Dendritic cell treated with granulocyte-macrophage colony-stimulating factor and Interleukin-4, amounts not matched to agents 40 ng/mL and 50 ng/mL, for 4 days (primary cell): ENCODE results near the gene RBM41.
"Not testable (repeated sequence)": the region's sequence is repeated elsewhere in the genome, so short reads cannot be mapped to it uniquely, and the experiment has no call there.

ENCODE experiments used
- H3K27ac Mint-ChIP-seq: one replicate; pipeline ENCODE4 v1.8.0; 2022; ENCODE audit warnings: mild to moderate bottlenecking, mixed read lengths
- H3K27me3 Mint-ChIP-seq: one replicate; pipeline ENCODE4 v1.8.0; 2022; ENCODE audit warnings: mild to moderate bottlenecking, mixed read lengths
- H3K36me3 Mint-ChIP-seq: one replicate; pipeline ENCODE4 v1.8.0; 2022; ENCODE audit warnings: low read depth, mixed read lengths
- H3K4me1 Mint-ChIP-seq: one replicate; pipeline ENCODE4 v1.8.0; 2022; ENCODE audit warnings: low read depth, mixed read lengths
- H3K4me3 Mint-ChIP-seq: one replicate; pipeline ENCODE4 v1.8.0; 2022; ENCODE audit warnings: mild to moderate bottlenecking, moderate library complexity, mixed read lengths
- H3K9me3 Mint-ChIP-seq: one replicate; pipeline ENCODE4 v1.8.0; 2022; ENCODE audit warnings: mixed read lengths
- intact Hi-C: fragments of 100-400 bp; cut with micrococcal nuclease; formaldehyde crosslinking; loops from one replicate; pipeline ENCODE4 v1.15.0; 2022

Gene RBM41

DNA sequence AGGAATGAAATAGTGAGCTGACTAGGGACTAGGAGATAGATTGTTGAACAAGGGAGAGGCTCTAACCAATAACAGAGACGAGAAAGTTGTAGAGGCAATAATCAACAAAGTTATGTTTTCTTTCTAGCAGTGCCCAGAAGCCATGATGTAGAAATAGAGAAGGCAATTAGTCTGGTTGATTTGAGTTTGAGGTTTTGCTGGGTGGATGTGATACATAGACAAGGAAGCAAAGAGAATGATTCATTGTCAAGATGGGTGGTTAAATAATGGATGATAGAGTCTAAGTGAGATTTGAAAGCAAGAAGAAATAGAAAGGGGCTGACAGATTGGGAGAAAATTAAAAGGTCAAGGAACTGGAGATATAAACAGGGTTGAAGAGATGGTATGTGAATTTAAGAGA lies 11.2 kb downstream of the RBM41 start:
- intact Hi-C loops = no loop called here
- Mint-ChIP-seq H3K4me1 (peaks cover 11% of the 10 kb centered on the region), H3K36me3 (peaks cover 56% of the 10 kb centered on the region), H3K27ac (no peak overlapping the region), H3K27me3 (no peaks in the 10 kb centered on the region), H3K9me3 (no peaks in the 10 kb centered on the region), H3K4me3 (no peak overlapping the region)

DNA sequence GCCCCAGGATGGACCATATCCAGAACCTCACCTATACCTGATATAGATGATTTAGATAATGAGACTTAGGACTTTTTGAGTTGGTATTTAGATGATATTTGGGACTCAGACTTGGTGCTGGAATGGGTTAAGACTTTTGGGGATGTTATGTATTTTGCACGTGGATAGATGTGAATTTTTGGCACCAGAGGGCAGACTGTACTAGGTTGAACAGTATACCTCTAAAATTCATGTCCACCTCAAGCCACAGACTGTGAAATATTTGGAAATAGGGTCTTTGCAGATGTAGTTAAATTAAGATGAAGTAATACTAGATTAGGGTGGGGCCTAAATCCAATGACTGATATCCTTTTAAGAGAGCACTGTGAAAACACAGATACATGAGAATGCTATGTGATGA lies 15.6 kb downstream of the RBM41 start:
- intact Hi-C loops = no loop called here
- Mint-ChIP-seq H3K4me3 (no peak overlapping the region), H3K36me3 (peaks cover 61% of the 10 kb centered on the region), H3K9me3 (no peaks in the 10 kb centered on the region), H3K4me1 (peaks cover 11% of the 10 kb centered on the region), H3K27me3 (no peaks in the 10 kb centered on the region), H3K27ac (no peak overlapping the region)

DNA sequence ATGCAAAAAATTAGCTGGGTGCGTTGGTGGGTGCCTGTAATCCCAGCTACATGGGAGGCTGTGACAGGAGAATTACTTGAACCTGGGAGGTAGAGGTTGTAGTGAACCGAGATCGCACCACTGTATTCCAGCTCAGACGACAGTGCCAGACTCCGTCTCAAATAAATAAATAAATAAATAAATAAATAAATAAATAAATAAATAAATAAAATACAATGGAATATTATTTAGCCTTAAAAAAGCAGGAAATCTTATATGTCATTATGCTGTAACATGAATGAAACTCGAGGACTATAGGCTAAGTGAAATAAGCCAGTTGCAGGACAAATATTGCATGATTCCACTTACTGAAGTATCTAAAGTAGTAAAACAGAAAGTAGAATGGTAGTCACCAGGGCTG lies 42.5 kb downstream of the RBM41 start:
- Mint-ChIP-seq H3K9me3 (peaks cover 9% of the 10 kb centered on the region), H3K27ac (no peak overlapping the region), H3K4me1 (no peaks in the 10 kb centered on the region), H3K27me3 (no peaks in the 10 kb centered on the region), H3K36me3 (peaks cover 1% of the 10 kb centered on the region), H3K4me3 (no peak overlapping the region)
- intact Hi-C loops = no loop called here

DNA sequence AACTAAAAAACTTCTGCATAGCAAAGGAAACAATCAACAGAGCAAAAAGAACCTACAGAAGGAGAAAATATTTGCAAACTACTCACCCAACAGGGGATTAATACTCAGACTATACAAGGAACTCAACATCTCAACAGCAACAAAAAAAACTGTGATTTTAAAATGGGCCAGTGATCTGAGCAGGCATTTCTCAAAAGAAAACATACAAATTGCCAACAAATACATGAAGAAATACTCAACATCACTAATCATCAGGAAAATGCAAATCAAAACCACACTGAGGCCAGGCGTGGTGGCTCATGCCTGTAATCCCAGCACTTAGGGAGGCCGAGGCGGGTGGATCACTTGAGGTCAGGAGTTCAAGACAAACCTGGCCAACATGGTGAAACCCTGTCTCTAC lies 60.9 kb downstream of the RBM41 start:
- H3K27ac Mint-ChIP-seq, H3K4me1 Mint-ChIP-seq, intact Hi-C loops, H3K36me3 Mint-ChIP-seq, H3K9me3 Mint-ChIP-seq, H3K27me3 Mint-ChIP-seq, H3K4me3 Mint-ChIP-seq: not testable (repeated sequence)

DNA sequence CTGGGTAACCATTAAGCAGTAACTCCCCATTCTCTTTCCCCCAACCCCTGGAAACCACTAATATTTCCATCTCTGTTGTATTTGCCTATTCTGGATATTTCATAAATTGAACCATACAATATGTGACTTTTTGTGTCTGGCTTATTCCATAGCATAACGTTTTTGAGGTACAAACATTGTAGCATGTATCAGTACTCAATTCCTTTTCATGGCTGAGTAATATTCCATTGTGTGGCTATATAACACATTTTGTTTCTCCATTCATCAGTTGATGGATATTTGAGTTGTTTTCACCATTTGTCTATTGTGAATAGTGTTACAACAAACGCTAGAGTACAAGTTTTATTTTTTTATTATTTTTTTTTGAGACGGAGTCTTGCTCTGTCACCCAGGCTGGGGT lies 63.6 kb downstream of the RBM41 start:
- H3K4me3 Mint-ChIP-seq = no peak overlapping the region
- H3K27me3 Mint-ChIP-seq = no peaks in the 10 kb centered on the region
- peaks cover 4% of the 10 kb centered on the region for H3K36me3 Mint-ChIP-seq
- H3K27ac Mint-ChIP-seq = no peak overlapping the region
- H3K9me3 Mint-ChIP-seq = no peaks in the 10 kb centered on the region
- no peaks in the 10 kb centered on the region for H3K4me1 Mint-ChIP-seq
- intact Hi-C loops = no loop called here

DNA sequence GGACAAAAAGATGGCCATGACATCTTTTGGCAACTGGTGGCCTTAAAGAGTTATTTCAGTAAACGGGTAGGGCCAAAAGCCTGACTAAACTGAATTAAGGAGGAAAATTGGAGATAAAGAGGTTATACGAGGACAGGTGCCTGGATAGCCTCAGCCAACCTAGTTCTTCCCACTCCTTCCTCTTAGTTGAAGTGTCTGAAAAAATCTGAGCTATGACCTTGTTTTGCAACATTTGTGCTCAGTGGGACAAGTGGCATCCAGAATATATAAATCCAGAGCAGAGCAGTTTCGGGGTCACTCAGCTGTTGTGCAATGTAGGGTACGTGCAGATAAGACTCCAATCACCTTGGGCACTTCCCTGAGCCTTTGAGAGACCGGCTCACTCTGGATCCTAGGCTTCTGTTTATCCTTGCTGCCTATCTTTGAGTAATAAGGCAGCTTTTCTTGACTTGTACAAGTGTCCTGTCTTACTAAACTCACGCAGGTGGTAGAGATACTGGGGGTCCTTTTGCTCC lies 68.4 kb downstream of the RBM41 start:
- no peak overlapping the region for H3K4me3 Mint-ChIP-seq

DNA sequence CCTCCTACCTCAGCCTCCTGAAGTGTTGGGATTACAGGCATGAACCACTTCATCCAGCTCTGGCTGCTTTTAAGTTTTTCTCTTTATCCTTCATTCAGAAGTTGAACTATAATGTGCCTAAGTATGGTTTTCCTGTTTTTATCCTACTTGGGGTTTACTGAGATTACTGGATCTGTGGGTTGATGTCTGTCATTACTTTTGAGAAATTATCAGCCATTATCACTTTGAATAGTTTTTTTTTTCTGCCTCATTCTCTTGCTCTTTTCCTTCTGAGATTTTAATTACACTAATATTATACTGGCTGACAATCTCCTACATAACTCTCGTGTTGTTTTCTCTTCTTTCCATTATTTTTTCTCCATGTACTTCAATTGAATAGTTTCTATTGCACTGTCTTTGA lies 71.0 kb downstream of the RBM41 start:
- Mint-ChIP-seq H3K4me3 (no peak overlapping the region), H3K9me3 (no peaks in the 10 kb centered on the region), H3K36me3 (no peaks in the 10 kb centered on the region), H3K27me3 (no peaks in the 10 kb centered on the region), H3K4me1 (no peaks in the 10 kb centered on the region), H3K27ac (no peak overlapping the region)
- intact Hi-C loops = no loop called here

More for the DNA sequence above, 68.4 kb downstream of the RBM41 start:
- Mint-ChIP-seq H3K36me3 (no peaks in the 10 kb centered on the region), H3K9me3 (no peaks in the 10 kb centered on the region), H3K27ac (no peak overlapping the region), H3K27me3 (no peaks in the 10 kb centered on the region), H3K4me1 (no peaks in the 10 kb centered on the region)
- intact Hi-C loops = no loop called here

DNA sequence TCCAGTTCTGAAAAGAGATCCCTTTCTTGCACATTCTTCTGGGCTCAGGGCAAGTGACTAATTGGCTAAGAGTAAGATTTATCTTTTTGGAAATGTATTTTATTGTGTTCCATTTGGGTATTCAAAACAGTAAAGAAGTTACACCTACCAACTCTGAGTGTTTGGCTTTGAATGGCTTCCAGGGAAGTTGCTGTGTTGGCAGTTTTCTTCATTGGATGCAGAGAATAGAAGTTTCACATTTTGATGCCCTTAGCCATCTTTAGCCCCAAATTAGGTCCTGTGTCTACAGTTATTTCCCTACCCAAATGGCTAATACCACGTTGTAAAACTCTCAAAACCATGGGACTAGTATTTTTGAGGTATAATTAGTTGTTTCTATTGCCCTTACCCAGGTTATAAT lies 88.9 kb downstream of the RBM41 start:
- H3K9me3 Mint-ChIP-seq = no peaks in the 10 kb centered on the region
- intact Hi-C loops = loop anchor here (5.0 to 10.0 kb wide), 3 partner anchors 398 to 865 kb away; partner anchors contain the start of genes NCBP2L and TSC22D3
- no peaks in the 10 kb centered on the region for H3K36me3 Mint-ChIP-seq
- H3K27ac Mint-ChIP-seq = no peak overlapping the region
- no peak overlapping the region for H3K4me3 Mint-ChIP-seq
- H3K4me1 Mint-ChIP-seq = no peaks in the 10 kb centered on the region
- peaks cover 4% of the 10 kb centered on the region for H3K27me3 Mint-ChIP-seq

DNA sequence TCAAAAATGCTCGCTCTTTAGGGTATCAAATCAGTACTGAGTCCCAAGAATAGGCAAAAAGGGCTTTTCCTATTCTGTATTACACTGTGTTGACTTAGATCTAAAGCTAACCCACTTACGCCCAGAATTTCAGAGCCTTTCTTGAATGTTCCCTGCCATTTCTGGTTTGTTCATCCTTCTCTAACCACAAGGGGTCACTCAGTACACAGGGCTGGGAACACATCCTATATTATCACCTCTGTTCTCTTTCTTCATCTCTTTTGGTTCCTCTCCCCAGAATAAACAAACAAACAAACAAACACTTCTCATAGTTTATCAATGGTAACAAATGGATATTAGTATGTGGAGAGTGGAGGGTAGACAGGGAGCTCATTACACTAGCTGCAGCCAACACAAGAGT lies 93.1 kb downstream of the RBM41 start:
- intact Hi-C loops = loop anchor here (5.0 to 10.0 kb wide), 3 partner anchors 402 to 869 kb away; partner anchors contain the start of genes NCBP2L and TSC22D3
- H3K36me3 Mint-ChIP-seq = no peaks in the 10 kb centered on the region
- H3K9me3 Mint-ChIP-seq = no peaks in the 10 kb centered on the region
- no peak overlapping the region for H3K27ac Mint-ChIP-seq
- H3K4me3 Mint-ChIP-seq = no peak overlapping the region
- H3K4me1 Mint-ChIP-seq = no peaks in the 10 kb centered on the region
- no peaks in the 10 kb centered on the region for H3K27me3 Mint-ChIP-seq

DNA sequence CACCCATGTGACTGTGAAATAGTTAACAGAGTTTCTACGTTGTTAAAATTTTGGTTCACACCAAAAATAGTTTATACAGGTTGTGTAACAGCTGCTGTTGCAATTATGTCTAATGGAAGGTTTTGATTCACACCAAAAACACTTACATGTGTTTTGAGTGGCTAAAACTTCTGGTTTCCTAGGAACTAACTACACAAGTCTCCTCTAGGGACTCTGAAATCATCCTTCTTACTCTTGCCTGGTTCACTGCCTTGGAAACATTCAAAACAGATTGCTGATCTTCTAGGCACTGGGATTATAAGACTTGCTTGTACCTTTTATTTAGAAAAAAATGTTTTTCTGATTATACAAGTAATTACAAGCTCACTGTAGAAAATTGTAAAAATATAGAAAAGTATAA lies 103.7 kb downstream of the RBM41 start:
- no peaks in the 10 kb centered on the region for H3K27me3 Mint-ChIP-seq
- H3K4me3 Mint-ChIP-seq = no peak overlapping the region
- no peaks in the 10 kb centered on the region for H3K4me1 Mint-ChIP-seq
- intact Hi-C loops = no loop called here
- no peaks in the 10 kb centered on the region for H3K36me3 Mint-ChIP-seq
- H3K9me3 Mint-ChIP-seq = no peaks in the 10 kb centered on the region
- H3K27ac Mint-ChIP-seq = no peak overlapping the region
